Erythroblast (primary cell): ENCODE measurements around the gene SCARB2.

ENCODE experiments used
- GATA1 ChIP-seq: IDR thresholded peaks from 2 replicates; pipeline ENCODE4 v1.6.1; 2011; ENCODE audit warnings: low read depth, mild to moderate bottlenecking, control low read depth, low read length, moderate library complexity
- POLR2A ChIP-seq: IDR thresholded peaks from 2 replicates; pipeline ENCODE4 v1.6.1; 2011; ENCODE audit warnings: mild to moderate bottlenecking, low read length

GRCh38 chr4:76125816-76126215 is 87.8 kb downstream of the SCARB2 start:
- TF ChIP-seq POLR2A (no peak), GATA1 (no peak)
